Fibroblast of pulmonary artery (primary cell): ENCODE results near the gene PDX1.
"Not testable (repeated sequence)": the region's sequence is repeated elsewhere in the genome, so short reads cannot be mapped to it uniquely, and the experiment has no call there.

Source experiments
- DNase-seq: peaks from one replicate; pipeline ENCODE4 v3.0.0-alpha.2; 2010; ENCODE audit warnings: low read depth
- H3K4me3 ChIP-seq: replicated peaks from 2 replicates; pipeline ENCODE4 v1.5.1; 2011; ENCODE audit warnings: low read depth, mild to moderate bottlenecking, control low read depth, low read length, moderate library complexity
- TF ChIP-seq, protein P1 (sequence below): IDR thresholded peaks from 2 replicates; pipeline ENCODE4 v1.5.1; 2011; ENCODE audit warnings: mild to moderate bottlenecking, control low read depth, low read length, inconsistent platforms; ENCODE audit errors: missing control alignments

PDX1 gene

GRCh38 chr13:27959976-27960361 lies 40.2 kb downstream of the PDX1 start:
- no peak for DNase-seq
- TF ChIP-seq, protein P1, sequence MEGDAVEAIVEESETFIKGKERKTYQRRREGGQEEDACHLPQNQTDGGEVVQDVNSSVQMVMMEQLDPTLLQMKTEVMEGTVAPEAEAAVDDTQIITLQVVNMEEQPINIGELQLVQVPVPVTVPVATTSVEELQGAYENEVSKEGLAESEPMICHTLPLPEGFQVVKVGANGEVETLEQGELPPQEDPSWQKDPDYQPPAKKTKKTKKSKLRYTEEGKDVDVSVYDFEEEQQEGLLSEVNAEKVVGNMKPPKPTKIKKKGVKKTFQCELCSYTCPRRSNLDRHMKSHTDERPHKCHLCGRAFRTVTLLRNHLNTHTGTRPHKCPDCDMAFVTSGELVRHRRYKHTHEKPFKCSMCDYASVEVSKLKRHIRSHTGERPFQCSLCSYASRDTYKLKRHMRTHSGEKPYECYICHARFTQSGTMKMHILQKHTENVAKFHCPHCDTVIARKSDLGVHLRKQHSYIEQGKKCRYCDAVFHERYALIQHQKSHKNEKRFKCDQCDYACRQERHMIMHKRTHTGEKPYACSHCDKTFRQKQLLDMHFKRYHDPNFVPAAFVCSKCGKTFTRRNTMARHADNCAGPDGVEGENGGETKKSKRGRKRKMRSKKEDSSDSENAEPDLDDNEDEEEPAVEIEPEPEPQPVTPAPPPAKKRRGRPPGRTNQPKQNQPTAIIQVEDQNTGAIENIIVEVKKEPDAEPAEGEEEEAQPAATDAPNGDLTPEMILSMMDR: no peak
- H3K4me3 ChIP-seq: no peak overlapping the region

DNA sequence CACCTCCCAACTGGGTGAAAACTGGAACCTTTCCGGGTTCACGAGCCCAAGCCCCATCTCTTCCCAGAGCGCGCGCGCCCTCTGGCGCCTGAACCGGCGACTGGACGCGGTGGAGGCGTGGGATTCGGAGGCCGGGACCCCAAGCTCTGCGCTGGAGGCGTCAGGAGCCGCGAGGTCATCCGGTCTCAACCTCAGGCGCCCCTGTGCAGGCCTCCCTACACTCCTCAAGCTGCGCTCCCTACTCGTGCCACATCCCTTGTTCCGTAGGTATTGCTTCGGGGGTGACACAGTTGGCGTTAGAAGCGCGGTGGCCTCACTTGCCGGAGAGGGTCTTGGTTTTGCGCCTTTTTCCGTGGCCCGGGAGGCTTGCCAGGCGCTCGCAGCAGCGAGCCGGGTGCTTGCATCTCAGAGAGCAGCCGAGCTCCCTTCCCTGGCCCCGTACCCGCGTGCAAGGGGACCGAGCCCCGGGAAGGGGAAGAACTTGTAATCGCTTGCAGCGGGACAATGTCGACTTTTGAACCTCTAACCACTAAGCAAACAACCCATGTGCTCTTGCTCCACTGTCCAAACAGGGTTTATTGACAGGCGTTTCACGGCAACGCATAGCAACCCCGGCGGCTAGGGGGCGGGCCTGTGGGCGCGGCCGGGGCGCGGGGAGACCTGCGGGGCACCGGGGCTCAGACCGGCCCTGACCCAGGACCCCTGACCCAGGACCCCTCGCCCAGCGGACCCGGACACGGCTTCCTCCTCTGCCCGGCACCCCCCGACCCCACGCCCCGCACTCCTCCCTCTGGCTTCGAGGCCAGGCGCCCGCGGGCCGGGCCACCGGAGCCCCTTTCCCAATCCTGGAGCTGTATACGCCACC lies 40.8 kb downstream of the PDX1 start:
- H3K4me3 ChIP-seq: no peak overlapping the region
- TF ChIP-seq, protein P1: peak; percentile 22
- peak; percentile 31 for DNase-seq

- no peak overlapping the region for H3K4me3 ChIP-seq
- DNase-seq: no peak
- TF ChIP-seq, protein P1: no peak
These were observed 41.7 kb downstream of the PDX1 start for GRCh38 chr13:27961227-27962085.

DNA sequence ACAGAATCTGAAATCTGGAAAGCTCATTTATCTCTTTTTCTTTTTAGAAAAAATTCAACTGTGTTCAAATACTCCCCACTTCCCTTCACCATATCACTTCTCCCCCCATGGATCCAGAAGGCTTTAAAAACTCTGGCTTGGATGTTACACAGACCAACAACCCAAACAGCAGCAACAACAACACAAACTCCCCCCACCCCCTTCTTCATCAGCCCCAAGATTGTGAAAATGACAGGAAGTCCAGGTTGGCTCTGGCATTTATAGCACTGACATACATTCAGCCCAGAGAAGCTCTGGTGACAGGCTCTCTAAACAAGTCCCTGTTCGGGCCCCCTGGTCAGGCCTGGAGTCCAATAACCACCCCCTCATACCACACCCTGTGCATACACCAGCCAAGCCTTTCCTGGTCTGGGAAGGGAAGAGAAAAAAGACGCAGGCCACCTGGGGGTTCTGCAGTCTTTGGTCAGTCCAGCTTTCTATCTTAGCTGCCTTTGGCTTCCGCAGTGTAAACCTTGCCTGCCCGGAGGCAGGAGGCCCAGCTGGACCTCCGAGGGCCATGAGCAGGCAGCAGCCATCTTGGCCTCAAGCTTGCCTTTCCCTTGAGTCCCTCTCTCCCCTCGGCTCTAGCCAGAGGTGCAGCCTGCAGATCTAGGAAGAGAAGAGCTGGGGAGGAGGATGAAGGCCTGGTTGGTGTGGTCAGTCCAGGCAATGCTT lies 42.5 kb downstream of the PDX1 start:
- no peak for DNase-seq
- TF ChIP-seq, protein P1: no peak
- no peak overlapping the region for H3K4me3 ChIP-seq

GRCh38 chr13:27962982-27963381 lies 43.2 kb downstream of the PDX1 start:
- TF ChIP-seq, protein P1: no peak
- DNase-seq: no peak
- no peak overlapping the region for H3K4me3 ChIP-seq

- no peak for DNase-seq
- TF ChIP-seq, protein P1: no peak
- no peak overlapping the region for H3K4me3 ChIP-seq
These were observed 43.7 kb downstream of the PDX1 start for GRCh38 chr13:27963491-27963890.

GRCh38 chr13:27964206-27964605 lies 44.4 kb downstream of the PDX1 start:
- not testable (repeated sequence) for DNase-seq, H3K4me3 ChIP-seq
